HL-60/S4 (cell line): Measurements from ENCODE around the gene CACNA2D3.

ENCODE experiments used
- in situ Hi-C: fragments of 300-500 bp; cut with MboI; formaldehyde crosslinking; loops from 2 replicates; pipeline ENCODE4 v1.14.3; 2022; ENCODE audit warnings: low sequenced_read_pairs

The CACNA2D3 gene

DNA sequence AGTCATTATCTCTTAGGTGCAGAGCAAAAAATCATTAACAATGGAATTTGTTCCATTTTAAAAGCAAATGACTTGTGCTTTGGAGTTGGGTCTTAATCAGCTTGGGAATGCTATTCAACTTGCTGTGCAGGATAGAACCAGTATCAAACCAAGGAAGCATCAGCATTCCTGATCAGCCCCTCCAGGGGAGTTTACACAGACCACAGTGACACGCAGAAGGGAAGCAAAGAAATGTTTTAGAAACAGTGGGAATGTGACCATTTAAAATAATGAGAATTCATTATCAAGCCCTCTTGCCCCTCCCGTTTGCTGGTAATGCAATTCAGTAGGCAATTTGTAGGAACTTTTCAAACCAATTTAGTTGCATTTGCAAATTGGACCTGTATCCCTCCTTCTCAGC lies 650.4 kb downstream of the CACNA2D3 start:
- in situ Hi-C loops, result no loop called here

DNA sequence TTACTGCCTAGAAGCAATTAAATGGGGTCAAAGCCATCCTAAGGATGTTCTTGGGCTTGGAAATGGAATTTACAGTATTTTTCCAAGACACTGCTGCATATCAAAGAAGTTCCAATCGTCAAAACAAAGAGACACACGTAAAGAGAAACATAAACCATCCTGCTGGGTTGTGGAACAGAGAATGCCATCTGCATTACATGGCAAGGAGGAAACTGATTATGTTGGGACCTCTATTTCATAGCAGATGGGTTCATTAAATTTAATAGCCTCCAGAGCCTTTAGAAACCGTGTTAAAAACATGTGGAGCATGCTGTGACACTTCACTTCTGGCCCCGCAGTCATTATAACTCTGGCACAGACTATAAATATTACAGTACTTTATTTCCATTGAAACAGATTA lies 650.9 kb downstream of the CACNA2D3 start:
- in situ Hi-C loops, result no loop called here

DNA sequence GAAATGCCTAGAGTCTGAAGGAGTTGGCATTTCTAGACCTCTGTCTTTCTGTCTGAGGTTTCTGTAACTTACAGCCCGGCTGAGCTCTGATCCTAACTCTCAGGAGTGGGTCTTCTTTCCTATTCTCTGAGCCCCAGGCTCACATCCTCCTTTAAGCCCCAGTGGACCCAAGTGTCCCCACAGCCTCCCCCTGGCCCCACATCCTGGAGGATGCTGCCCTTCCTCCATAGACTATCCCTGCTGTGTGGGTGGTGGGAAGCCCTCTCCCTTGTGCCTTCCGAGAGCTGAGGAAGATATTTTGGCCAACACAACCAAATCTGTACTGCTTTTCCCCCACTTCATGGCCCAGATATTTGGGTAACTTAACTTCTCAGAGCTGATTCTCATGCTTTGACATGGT lies 654.2 kb downstream of the CACNA2D3 start:
- in situ Hi-C loops, result no loop called here

DNA sequence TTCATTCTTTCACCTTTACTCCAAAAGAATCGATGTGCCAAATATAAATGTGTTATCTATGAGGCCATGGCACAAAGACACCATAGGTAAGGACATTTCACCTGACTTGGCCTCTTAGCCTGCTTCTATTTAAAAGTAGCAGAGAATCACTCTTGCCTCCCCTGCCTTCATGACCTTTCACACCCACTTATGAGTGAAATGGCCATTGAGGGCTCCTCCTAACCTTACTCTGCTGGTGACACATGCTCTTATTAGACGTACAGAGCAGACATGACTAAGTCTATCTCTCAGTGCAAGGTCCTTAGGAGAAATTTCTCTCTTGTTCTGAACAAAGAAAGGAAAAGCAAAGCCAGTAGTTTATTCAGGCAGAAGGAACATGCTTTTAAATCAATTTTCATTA lies 654.8 kb downstream of the CACNA2D3 start:
- in situ Hi-C loops, result no loop called here

DNA sequence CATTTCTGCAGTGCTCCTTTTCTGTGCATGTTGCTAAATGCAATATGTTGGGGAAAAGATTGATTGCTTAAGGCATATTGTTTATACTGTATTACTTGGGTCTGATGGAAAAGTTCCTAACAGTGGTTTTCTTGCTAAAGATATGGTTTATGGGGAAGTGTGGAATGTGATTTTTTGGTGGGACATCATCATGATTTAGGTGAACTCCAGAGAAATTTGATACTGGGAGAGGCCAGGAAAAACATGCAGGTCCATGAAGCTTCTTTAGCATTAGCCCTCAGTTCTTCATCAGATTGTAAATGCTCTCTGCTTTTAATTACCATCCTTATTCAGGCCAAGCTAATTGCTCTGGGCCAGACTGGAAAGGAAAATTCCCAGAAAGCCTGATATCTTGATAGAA lies 658.0 kb downstream of the CACNA2D3 start:
- in situ Hi-C loops, result no loop called here

DNA sequence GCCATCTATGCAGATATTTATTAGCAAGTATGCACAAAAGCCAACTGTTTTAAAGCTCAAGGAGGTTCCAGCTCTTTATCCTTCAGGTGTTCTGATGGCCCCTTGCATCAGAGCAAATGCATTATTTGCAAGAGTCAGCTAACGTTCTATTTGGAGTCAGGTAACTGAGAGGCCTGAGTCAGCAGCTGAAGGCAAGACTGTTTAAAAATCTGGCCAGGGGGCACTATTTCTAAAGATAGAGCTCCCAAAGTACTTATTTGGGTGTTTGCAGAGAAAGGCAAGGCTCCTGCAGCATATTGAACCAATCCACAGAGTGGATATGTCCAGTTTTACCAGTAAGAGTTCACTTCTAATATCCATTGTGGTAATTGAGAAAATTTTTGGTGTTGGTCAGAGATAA lies 659.4 kb downstream of the CACNA2D3 start:
- in situ Hi-C loops, result no loop called here

DNA sequence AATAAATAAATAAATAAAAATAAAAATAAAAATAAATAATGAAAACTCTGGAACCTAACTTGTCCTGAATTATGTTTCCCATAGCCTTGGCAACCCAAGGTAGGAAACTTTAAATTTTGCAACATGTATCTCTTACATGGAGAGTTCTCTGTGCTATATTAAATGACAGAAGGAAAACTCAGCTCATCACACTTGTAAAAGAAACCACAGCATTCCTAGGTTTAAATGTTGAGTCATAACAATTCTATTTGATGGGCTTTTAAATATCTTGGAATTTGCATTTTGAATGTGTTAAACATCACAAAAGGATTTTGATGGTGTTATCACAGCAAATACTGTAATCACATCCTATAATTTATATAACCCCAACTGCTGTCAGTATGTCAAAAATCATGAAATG lies 661.3 kb downstream of the CACNA2D3 start:
- in situ Hi-C loops, result no loop called here

DNA sequence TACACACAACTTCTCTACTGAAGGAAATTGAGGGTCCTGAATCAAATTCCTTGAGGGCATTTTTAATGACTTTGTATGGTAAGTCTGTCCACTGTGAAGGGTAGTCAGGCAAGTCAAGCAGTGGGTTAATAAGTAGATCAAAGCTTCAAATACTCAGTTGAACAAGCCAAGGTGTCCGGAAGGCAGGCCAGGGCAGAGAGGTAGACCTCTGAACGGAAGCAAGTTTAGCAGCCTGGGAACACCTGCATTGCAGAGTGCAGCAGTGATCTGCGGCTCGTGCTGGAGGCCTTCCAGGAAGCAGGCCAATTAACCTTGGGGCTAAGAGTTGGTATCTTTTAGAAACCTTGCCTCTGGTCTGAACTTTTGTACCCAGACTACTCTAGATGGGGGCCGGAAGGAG lies 661.7 kb downstream of the CACNA2D3 start:
- in situ Hi-C loops, result no loop called here

DNA sequence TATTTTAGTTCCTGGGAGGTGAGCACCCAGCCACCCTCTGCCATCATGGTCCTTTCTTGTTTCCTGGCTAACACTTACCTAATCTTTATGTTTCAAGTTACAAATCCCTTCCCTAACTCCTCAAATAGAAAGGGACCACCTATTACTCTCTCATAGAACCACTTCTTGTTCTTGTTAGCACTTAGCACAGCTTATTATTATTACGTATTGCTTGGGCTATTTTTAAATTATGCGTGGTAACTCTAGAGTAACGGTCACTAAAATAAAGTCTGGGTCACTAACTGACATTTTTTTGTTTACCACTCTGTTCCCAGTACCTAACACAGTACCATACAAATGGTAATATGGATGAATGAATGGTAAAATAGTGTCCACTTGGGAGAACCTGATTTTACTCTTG lies 663.6 kb downstream of the CACNA2D3 start:
- in situ Hi-C loops, result no loop called here

DNA sequence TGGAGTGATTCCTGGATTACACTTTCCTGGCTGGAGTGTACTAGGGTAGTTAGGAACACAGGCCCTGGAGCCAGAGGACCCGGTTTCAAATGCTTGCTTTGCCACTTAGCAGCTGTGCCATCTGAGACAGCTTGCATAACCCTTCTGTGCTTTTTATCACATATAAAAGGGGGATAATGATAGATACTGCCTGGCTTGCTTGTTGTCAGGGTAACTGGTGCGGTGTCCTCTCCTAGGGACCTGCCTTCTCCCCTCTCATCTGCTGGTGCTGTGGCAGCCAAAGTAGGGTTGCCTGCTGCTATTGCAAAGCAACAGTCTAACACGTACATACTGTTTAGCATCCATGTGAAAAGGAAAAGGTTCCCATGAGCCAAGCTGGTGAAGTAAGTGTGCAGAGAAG lies 667.7 kb downstream of the CACNA2D3 start:
- in situ Hi-C loops, result no loop called here

DNA sequence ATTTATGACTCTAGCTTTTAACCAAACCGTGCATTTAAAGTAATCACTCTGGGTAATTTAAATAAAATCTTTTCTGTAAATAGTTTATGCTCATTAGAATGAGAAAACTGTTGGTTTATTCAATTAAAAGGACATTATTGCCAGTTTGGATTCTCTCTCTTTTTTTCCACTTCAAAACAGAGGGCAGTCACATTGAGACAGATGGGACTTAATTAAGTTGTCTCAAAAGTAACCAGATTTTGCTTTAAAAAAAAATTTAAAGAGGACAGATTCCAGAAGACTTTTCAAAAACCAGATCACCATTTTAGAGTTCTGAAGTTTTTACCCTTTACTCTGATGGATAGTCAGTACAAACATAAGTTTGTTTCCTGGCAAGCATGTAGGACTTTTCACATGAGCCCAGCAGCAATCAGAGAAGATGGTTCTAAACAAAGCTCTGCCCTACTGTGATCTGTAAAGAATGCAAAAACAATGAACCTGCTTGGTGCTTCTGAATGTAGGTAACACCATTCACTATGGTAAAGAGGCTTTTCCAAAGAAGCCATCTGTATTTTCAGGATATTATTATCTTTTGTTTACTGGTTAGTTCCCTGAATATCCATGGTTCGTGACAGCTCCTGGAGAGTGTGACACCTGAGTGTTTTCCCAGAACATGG lies 669.3 kb downstream of the CACNA2D3 start:
- in situ Hi-C loops, result no loop called here

DNA sequence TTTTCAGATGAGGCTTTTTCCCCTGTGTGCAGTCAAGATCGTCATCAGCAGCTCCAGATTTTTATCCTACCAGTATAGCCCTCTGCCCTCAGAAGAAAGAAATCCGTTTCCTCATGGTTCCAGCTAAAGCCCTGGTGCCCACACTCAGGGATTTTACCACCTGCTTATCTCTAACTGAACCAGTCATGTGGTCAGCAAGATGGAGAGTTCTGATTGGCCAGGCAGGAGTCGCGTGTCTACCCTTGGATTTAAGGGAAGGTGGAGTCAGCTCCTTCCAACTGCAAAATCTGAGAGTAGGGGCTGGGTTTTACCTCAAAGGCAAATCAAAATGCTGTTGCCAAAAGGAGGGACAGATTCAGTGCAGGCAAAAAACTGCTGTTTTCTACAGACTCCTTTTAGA lies 670.2 kb downstream of the CACNA2D3 start:
- in situ Hi-C loops, result no loop called here

DNA sequence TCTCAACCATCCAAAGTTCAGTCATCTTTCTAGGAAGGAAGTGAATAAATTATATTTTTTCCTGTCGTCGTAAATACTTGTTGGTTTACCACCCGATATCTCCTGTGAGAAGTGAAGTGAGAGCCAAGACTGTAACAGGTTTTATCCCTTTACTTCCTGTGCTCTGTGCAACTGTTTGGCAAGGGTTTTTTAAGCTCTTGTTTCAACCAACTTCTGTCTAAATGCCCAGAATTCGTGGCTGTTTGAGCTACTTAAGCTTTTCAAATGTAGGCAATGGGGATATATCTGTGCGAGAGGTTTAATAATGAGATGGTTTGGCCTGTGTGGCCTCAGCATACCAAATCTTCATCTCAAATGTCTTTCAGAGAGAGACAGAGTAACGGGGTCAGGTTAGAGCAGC lies 670.8 kb downstream of the CACNA2D3 start:
- in situ Hi-C loops, result no loop called here

DNA sequence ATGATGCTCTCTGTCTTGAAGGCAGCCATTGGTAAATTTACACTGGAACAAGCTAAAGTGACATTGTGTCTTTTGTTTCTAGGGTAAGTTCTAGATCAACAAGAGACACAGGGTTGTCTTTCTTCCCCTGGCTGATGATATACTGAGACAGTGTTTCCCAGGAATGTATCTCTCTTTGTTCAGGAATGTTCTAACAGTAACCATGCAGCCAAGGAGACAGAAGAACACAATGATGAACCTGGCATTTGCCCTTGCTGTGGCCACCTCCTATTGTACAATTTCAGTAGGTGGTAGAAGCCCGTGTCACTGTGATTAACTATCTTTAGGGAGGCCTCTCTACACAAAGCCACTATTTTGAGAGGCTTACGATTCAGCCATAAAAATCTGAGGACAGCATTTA lies 674.8 kb downstream of the CACNA2D3 start:
- in situ Hi-C loops, result no loop called here

DNA sequence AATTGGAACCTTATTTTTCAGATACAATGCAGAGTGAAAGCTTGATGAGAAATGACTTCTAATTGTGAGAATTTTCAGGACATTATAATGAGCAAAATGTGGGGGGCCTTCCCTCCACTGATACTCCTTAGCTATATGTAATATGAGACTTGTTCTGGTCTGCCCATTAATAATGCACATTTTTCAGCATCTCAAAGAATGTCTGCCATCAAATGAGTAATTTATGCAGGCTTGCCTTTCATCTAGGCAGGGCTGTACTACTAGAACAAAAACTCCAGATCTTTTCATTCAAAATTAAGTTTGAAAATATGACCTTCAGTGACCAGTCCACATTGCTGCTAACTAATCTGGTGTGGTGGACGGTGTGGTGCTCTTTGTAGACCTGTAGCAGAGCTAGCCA lies 678.1 kb downstream of the CACNA2D3 start:
- in situ Hi-C loops, result no loop called here

DNA sequence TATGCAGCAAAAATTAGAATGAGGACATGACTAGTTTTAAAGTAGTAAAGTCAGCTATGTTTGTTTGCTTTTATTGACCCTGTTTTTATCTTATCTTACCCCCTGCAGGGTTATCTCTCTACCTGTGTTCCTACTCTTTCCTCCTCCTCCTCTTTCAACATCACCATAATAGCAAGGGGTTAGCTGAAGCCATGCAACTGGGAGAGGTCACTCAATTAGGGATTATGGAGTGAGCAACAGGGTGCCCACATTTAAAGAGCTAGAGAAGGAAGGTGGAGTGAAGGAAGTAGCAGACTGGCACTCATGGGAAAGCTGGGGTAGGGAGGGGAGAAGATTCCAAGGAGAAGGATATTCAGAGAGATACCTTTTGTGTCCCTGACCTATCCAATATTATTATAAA lies 679.6 kb downstream of the CACNA2D3 start:
- in situ Hi-C loops, result no loop called here

DNA sequence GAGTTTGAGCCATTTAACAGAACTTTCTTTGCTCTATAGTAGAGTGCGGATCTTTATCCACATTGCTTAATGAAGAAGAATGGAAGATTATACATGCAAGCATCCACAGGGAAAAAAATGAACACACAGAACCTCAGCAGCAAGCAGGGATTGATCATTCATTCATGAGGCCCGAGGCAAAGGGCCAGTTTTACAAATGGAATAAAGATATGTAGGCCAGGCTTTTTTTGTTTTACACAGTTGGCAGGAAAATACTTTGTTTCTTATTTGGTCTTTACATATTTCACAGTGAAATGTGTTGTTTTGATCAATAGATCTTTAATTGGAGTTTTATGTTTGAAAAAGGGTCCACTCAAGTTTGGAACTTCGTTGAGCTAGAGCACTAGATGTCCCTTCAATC lies 688.0 kb downstream of the CACNA2D3 start:
- in situ Hi-C loops, result no loop called here

DNA sequence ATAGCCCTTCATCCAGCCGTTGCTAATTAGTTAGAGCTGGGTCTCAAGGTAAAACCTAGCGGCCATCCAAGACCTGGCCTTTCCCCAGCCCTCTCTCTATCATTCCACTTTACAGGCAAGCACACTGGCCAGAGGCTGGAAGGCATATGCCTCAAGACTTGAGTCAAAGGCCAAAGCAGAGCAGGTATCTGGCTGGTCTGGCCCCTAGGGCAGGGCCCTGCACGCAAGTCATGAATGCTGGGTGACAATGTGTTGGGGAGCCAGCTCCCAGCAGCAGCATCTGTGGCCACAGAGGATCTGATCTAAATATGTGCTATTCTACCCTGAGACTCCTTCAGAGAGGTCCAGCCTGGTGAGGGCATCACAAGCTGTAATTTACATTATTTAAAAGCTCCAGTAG lies 691.9 kb downstream of the CACNA2D3 start:
- in situ Hi-C loops, result no loop called here

DNA sequence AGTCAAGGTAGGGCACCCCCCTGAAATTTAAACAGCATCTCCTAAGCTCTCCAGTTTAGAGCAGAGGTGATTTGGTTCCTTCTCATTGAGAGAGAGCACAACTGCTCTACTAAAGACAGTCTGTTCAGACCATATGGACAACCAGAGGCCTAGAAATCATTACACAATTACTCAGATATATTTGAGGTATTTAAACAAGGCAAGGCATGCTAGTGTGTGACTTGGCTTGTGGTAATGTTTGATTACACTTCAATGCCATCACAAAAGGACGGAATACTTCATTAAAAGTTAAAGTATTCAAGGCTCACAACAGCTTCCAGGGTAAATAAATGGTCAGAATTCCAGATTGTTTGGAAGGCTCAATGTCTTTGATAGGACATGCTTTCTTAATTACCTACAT lies 695.3 kb downstream of the CACNA2D3 start:
- in situ Hi-C loops, result no loop called here

DNA sequence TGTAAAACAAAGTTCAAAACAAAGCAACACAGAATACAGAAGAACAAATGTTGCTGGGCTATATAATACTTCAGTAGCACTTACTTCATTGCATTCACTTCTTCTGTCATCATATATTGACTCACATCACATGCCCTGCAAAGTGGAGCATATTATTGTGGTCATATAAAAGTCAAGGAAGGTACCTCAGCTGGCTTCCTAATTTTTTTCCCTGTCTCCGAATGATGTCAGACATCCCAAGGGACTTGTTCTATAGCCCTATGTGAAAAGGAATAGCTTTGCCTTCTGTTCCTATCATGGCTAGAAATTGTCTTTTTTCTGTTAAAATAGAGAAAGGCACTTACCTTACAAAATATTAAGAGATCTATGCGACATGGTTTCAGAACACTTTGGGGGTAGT lies 696.1 kb downstream of the CACNA2D3 start:
- in situ Hi-C loops, result no loop called here

DNA sequence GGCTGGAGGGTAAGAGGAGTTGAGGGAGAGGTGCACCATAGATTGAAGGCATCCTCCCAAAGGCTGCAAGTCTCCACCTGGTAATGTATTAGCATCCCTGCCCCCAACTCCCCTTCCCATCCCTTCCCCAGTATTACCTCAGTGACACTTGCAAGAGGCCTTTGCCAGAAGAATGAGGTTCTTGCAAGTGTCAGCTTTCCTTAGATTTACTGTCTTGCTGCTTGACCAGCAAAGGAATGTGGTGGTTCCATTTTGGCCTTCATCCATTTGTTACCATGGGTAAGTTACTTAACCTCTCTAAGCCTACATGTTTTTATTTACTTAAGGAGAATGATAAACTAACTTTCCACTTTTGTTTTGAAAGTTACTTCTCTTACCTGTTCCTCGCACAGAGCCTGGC lies 696.6 kb downstream of the CACNA2D3 start:
- in situ Hi-C loops, result no loop called here

DNA sequence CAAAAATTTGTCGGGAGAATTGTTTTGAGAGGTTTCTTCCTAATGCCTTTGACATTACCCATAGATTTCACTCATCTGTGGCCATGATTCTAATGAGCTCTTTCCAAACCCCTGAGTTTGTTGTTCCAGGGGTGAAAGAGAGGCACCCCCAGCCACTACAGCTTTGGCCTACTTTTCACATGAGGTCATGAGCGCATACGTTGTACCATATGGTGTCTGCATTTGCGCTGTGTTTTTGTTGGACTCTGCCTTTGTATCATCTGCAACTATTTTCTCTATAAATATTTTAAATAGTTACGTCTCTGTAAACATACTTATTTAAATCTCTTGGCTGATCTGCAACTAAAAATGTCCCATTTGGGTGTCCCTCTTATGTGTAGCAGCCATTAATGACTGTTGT lies 697.6 kb downstream of the CACNA2D3 start:
- in situ Hi-C loops, result no loop called here

DNA sequence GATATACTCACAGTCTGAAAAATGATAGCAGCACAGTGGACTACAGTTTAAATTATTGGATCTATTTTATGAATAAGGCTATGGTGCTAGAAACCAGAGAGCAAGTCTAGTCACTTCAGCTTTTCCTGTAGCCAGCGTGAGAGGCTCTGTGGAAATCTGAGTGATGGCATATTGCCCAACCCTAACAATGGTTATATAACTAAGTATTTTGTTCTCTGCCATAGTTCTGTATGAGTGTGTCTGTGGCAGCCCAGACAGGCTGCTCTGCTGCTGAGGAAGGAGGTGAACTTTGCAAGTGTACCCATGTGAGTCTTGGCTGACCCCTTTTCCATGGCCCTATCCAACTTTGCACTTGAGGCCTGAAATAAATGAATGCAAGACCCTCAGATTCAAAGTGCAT lies 699.9 kb downstream of the CACNA2D3 start:
- in situ Hi-C loops, result no loop called here
